ENCODE data around the gene GPC5. TPM values are rescaled to one million over a fixed set of nuclear protein-coding genes. Genes with fewer than 3 reads are reported as not detected.

The GPC5 gene
- total RNA-seq, 4 donors from 2014 or later, result 0.47 TPM; not detected in 3

DNA sequence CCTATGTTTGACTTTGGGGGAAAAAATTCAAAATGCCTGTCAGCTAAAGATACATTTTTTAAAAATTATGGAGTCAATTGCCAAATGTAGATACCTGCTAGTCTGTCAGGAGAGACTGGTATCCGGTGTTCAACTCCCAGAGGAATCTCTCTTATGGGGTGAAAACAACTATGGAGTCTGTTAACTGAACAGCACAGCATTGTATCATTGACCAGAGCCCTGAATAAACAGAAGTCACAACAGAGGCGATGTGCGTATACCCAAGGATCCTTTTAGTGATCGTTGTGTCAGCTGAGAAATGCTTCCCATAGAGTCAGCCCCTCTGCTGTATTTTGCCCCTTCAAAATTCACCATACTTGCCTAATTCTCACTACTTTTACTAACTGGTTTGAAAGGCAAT, 257.3 kb downstream of the GPC5 start:
- Histone ChIP-seq H3K4me1 (no peaks in the 10 kb centered on the region), H3K36me3 (no peaks in the 10 kb centered on the region), H3K4me3 (no peak overlapping the region), H3K27me3 (no peaks in the 10 kb centered on the region), H3K9me3 (no peaks in the 10 kb centered on the region), H3K27ac (no peak overlapping the region)
- no peak for ATAC-seq
- TF ChIP-seq POLR2AphosphoS5 (IDR thresholded peaks at IDR 0.05), result no peak
- TF ChIP-seq, protein P1, sequence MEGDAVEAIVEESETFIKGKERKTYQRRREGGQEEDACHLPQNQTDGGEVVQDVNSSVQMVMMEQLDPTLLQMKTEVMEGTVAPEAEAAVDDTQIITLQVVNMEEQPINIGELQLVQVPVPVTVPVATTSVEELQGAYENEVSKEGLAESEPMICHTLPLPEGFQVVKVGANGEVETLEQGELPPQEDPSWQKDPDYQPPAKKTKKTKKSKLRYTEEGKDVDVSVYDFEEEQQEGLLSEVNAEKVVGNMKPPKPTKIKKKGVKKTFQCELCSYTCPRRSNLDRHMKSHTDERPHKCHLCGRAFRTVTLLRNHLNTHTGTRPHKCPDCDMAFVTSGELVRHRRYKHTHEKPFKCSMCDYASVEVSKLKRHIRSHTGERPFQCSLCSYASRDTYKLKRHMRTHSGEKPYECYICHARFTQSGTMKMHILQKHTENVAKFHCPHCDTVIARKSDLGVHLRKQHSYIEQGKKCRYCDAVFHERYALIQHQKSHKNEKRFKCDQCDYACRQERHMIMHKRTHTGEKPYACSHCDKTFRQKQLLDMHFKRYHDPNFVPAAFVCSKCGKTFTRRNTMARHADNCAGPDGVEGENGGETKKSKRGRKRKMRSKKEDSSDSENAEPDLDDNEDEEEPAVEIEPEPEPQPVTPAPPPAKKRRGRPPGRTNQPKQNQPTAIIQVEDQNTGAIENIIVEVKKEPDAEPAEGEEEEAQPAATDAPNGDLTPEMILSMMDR (IDR thresholded peaks at IDR 0.05), result no peak
- TF ChIP-seq POLR2A (IDR thresholded peaks at IDR 0.05), result no peak
- no peak for TF ChIP-seq EP300 (IDR thresholded peaks at IDR 0.05)
- WGBS, 2 donors (ENCODE audit: low coverage in 1 of 2), result 77 to 81% methylated on average over 4 of the region's 4 CpGs

- no peak for TF ChIP-seq EP300 (IDR thresholded peaks at IDR 0.05)
- TF ChIP-seq, protein P1 (IDR thresholded peaks at IDR 0.05), result no peak
- no peak for TF ChIP-seq POLR2AphosphoS5 (IDR thresholded peaks at IDR 0.05)
- no peak for TF ChIP-seq POLR2A (IDR thresholded peaks at IDR 0.05)
- H3K4me1 ChIP-seq, result no peaks in the 10 kb centered on the region
- no peaks in the 10 kb centered on the region for H3K9me3 ChIP-seq
- 79 to 86% methylated on average over 2 of the region's 2 CpGs for whole genome bisulfite sequencing, 2 donors (ENCODE audit: low coverage in 1 of 2)
- no peaks in the 10 kb centered on the region for H3K27me3 ChIP-seq
- no peak overlapping the region for H3K27ac ChIP-seq
- no peak overlapping the region for H3K4me3 ChIP-seq
- H3K36me3 ChIP-seq, result no peaks in the 10 kb centered on the region
- ATAC-seq, result no peak
These were observed 258.9 kb downstream of the GPC5 start for GRCh38 chr13:91657283-91657682.

DNA sequence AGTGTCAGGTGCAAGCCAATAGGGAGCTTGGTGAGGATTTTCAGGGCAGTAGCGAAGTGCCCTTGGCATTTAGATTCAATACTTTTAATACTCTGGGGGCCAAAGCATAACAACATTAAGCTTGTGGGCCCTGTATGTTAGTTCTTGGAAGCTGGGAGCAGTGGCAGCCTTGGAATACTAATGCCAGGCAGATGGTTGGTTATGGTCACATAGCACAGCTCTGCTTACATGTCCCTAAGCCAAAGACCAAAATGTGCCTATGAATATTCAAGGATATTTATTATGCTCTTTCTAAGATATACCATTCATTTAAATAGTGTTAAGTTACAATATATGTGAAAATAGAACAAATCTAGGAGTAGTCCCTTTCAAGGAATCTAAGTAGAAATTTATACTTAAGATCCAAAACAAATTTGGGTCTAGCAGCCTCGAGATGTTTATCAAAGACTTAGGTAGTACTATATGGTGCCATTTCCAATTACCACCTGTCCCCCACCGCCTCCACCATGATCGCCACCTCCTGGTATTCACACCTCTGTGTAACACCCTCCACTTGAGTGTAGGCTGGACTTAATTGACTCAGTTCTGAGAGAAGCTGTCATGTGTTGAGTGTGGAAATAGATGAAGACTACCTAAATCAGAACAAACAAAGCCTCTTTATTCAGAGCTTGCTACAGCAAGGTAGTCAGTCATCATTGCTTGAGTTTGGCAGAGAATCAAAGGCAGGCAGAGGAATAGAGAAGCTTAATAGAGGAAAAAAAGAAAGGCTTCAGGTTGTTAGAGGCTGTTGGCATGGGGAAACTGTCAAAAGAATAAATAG, 261.0 kb downstream of the GPC5 start:
- no peaks in the 10 kb centered on the region for H3K36me3 ChIP-seq
- TF ChIP-seq, protein P1 (IDR thresholded peaks at IDR 0.05), result no peak
- TF ChIP-seq EP300 (IDR thresholded peaks at IDR 0.05) (no peak), POLR2A (IDR thresholded peaks at IDR 0.05) (no peak), POLR2AphosphoS5 (IDR thresholded peaks at IDR 0.05) (no peak)

DNA sequence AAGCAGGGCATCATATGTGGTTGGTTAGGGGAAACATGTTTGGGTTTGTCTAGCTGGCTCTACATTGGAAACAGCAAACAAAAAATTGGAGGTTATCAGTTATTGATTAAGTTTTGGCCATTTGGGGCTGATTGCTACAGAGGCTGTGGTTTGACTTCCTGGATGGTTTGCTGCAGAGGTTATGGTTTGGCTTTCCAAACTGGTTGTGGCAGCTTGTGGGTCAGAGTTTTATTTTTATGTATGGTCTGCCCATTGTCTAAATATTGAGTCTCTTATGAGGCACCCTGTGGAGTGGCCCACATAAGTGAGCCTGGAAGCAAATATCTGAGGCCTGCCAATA, 261.6 kb downstream of the GPC5 start:
- Histone ChIP-seq H3K4me1 (no peaks in the 10 kb centered on the region), H3K36me3 (no peaks in the 10 kb centered on the region), H3K27ac (no peak overlapping the region), H3K27me3 (no peaks in the 10 kb centered on the region), H3K9me3 (no peaks in the 10 kb centered on the region), H3K4me3 (no peak overlapping the region)
- no peak for ATAC-seq
- no peak for TF ChIP-seq POLR2AphosphoS5 (IDR thresholded peaks at IDR 0.05)
- TF ChIP-seq EP300 (IDR thresholded peaks at IDR 0.05), result no peak
- TF ChIP-seq, protein P1 (IDR thresholded peaks at IDR 0.05), result no peak
- TF ChIP-seq POLR2A (IDR thresholded peaks at IDR 0.05), result no peak

More for the DNA sequence above, 261.0 kb downstream of the GPC5 start:
- H3K9me3 ChIP-seq, result no peaks in the 10 kb centered on the region
- ATAC-seq, result no peak
- H3K27me3 ChIP-seq, result no peaks in the 10 kb centered on the region
- no peak overlapping the region for H3K27ac ChIP-seq
- WGBS, 2 donors (ENCODE audit: low coverage in 1 of 2), result 67 to 72% methylated on average over 1 to 4 of the region's 4 CpGs
- H3K4me3 ChIP-seq, result no peak overlapping the region
- no peaks in the 10 kb centered on the region for H3K4me1 ChIP-seq
